Neural crest cell (in vitro differentiated cells): ENCODE results near the gene LRP1-AS. TPM values are rescaled to one million over a fixed set of nuclear protein-coding genes. Genes with fewer than 3 reads are reported as not detected.
A peak's percentile ranks its signal among the peaks of the same experiment; 100 is the strongest.

Experiments used
- DNase-seq: peaks from one replicate; pipeline ENCODE4 v3.0.0; 2021; ENCODE audit warnings: low read depth, mixed read lengths, low spot score
- H3K27ac Mint-ChIP-seq: one replicate; pipeline ENCODE4 v1.8.0; 2021; ENCODE audit warnings: mild to moderate bottlenecking, mixed read lengths; ENCODE audit not compliant: unreplicated experiment
- H3K27me3 Mint-ChIP-seq: 2 replicates; pipeline ENCODE4 v1.8.0; 2021; ENCODE audit warnings: low read depth, mild to moderate bottlenecking, mixed read lengths
- H3K36me3 Mint-ChIP-seq: 2 replicates; pipeline ENCODE4 v1.8.0; 2021; ENCODE audit warnings: low read depth, mild to moderate bottlenecking, mixed read lengths
- H3K4me1 Mint-ChIP-seq: 2 replicates; pipeline ENCODE4 v1.8.0; 2021; ENCODE audit warnings: mixed read lengths
- H3K4me3 Mint-ChIP-seq: one replicate; pipeline ENCODE4 v1.8.0; 2021; ENCODE audit warnings: mild to moderate bottlenecking, mixed read lengths
- H3K9me3 Mint-ChIP-seq: 2 replicates; pipeline ENCODE4 v1.8.0; 2021; ENCODE audit warnings: mixed read lengths
- microRNA-seq: library from miRNA; unstranded; fragments of <30 nt; microRNA quantifications from one replicate; pipeline ENCODE4, GENCODE V29; 2020
- total RNA-seq: library from RNA; stranded (reverse); gene quantifications from 2 replicates; pipeline ENCODE4 v1.2.1, GENCODE V29; 2021
- TF ChIP-seq, protein P1 (sequence below): fragments of 200-600 bp; sonication (generic); conservative IDR thresholded peaks from 2 replicates; pipeline ENCODE4 v1.5.0; 2021; ENCODE audit warnings: antibody characterized with exemption, mild to moderate bottlenecking

LRP1-AS gene
- total RNA-seq, 1 donor from 2014 or later: not detected

DNA sequence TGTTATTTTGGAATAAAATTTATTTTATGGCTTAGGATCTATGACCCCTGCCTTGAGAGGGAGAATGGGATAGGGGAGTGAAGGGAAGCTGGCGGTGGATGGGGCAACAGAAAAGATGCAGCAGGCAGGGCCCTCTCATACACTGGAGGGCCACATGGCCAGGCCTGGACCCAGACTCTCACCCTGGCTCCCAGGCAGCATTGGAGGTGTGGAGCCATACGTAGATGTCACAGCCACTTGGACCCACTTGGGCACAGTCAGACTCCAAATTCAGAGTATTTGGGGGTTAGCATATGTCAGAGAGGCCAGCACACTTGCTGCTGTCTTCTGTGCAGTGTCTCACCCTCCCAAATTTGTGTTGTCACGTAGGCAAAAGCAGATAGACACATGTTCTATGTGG lies 52.0 kb downstream of the LRP1-AS start:
- peaks cover 53% of the 10 kb centered on the region for H3K4me1 Mint-ChIP-seq

More for the DNA sequence above, 52.0 kb downstream of the LRP1-AS start:
- Mint-ChIP-seq H3K27ac (no peak overlapping the region), H3K27me3 (peaks cover 3% of the 10 kb centered on the region), H3K4me3 (peak overlapping the region; percentile 50), H3K36me3 (peaks cover 8% of the 10 kb centered on the region), H3K9me3 (no peaks in the 10 kb centered on the region)
- no peak for DNase-seq
- TF ChIP-seq, protein P1, sequence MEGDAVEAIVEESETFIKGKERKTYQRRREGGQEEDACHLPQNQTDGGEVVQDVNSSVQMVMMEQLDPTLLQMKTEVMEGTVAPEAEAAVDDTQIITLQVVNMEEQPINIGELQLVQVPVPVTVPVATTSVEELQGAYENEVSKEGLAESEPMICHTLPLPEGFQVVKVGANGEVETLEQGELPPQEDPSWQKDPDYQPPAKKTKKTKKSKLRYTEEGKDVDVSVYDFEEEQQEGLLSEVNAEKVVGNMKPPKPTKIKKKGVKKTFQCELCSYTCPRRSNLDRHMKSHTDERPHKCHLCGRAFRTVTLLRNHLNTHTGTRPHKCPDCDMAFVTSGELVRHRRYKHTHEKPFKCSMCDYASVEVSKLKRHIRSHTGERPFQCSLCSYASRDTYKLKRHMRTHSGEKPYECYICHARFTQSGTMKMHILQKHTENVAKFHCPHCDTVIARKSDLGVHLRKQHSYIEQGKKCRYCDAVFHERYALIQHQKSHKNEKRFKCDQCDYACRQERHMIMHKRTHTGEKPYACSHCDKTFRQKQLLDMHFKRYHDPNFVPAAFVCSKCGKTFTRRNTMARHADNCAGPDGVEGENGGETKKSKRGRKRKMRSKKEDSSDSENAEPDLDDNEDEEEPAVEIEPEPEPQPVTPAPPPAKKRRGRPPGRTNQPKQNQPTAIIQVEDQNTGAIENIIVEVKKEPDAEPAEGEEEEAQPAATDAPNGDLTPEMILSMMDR: no peak

Small RNA genes lying within 50 kb of the gene (microRNA-seq; reads per million reads assigned to microRNA genes)
- gene MIR1228: 23.7 reads per million, percentile 38 among the genes with 10 or more reads in this experiment

Other genes with a start within 250 kb of the LRP1-AS start
- gene SDR9C7, start 213.2 kb downstream of the LRP1-AS start, total RNA-seq: not detected in 2 replicates
- gene RDH16, start 190.0 kb downstream of the LRP1-AS start, total RNA-seq: 0.34 and 0.44 TPM in 2 replicates
- 27.9 and 28.6 TPM in 2 replicates for gene ZBTB39, start 141.1 kb downstream of the LRP1-AS start, total RNA-seq
- 0.51 TPM in 1 of 2 replicates, not detected in the other for gene TAC3, start 131.1 kb downstream of the LRP1-AS start, total RNA-seq
- gene MYO1A, start 97.5 kb downstream of the LRP1-AS start, total RNA-seq: 0.25 and 0.40 TPM in 2 replicates
- gene NEMP1, start 68.8 kb downstream of the LRP1-AS start, total RNA-seq: 44.0 and 49.6 TPM in 2 replicates
- gene NAB2, start 58.5 kb downstream of the LRP1-AS start, total RNA-seq: 58.0 and 61.2 TPM in 2 replicates
- gene STAT6, start 36.3 kb downstream of the LRP1-AS start, total RNA-seq: 40.2 and 41.7 TPM in 2 replicates
- gene LRP1, start 19.1 kb downstream of the LRP1-AS start, total RNA-seq: 61.8 and 62.7 TPM in 2 replicates
- gene NXPH4, start 69.2 kb upstream of the LRP1-AS start, total RNA-seq: 0.71 and 0.91 TPM in 2 replicates
- gene SHMT2, start 82.1 kb upstream of the LRP1-AS start, total RNA-seq: 225 and 230 TPM in 2 replicates
- gene STAC3, start 103.6 kb upstream of the LRP1-AS start, total RNA-seq: 3.8 and 4.1 TPM in 2 replicates